Smooth muscle cell (in vitro differentiated cells): ENCODE data around the gene IFIT1. TPM values are rescaled to one million over a fixed set of nuclear protein-coding genes. Genes with fewer than 3 reads are reported as not detected.
"Not testable (repeated sequence)": the region's sequence is repeated elsewhere in the genome, so short reads cannot be mapped to it uniquely, and the experiment has no call there.

Experiments
- DNase-seq: peaks from one replicate; lab custom pipeline; 2025; ENCODE audit not compliant: unreplicated experiment; lab: John Stamatoyannopoulos, UW
- H2AFZ ChIP-seq: fragments of 200-600 bp; sonication (generic); 2 replicates; pipeline ENCODE4 v1.6.0; 2016; ENCODE audit warnings: antibody characterized with exemption, low read depth, mild to moderate bottlenecking
- H3F3A ChIP-seq: fragments of 200-600 bp; sonication (generic); 2 replicates; pipeline ENCODE4 v1.6.0; 2017; ENCODE audit warnings: antibody characterized with exemption, low read depth
- H3K27ac ChIP-seq: fragments of 200-600 bp; sonication (generic); 2 replicates; pipeline ENCODE4 v1.5.1; 2016; ENCODE audit warnings: low read depth, mild to moderate bottlenecking
- H3K27me3 ChIP-seq: fragments of 200-600 bp; sonication (generic); 2 replicates; pipeline ENCODE4 v1.6.1; 2016; ENCODE audit warnings: low read depth, mild to moderate bottlenecking
- H3K36me3 ChIP-seq: fragments of 200-600 bp; sonication (generic); 2 replicates; pipeline ENCODE4 v1.5.1; 2016; ENCODE audit warnings: low read depth
- H3K4me1 ChIP-seq: fragments of 200-600 bp; sonication (generic); 2 replicates; pipeline ENCODE4 v1.5.1; 2016; ENCODE audit warnings: low read depth
- H3K4me2 ChIP-seq: fragments of 200-600 bp; sonication (generic); 2 replicates; pipeline ENCODE4 v1.6.0; 2016; ENCODE audit warnings: mild to moderate bottlenecking
- H3K4me3 ChIP-seq: fragments of 200-600 bp; sonication (generic); 2 replicates; pipeline ENCODE4 v1.5.1; 2016; ENCODE audit warnings: mild to moderate bottlenecking
- H3K79me2 ChIP-seq: fragments of 200-600 bp; sonication (generic); 2 replicates; pipeline ENCODE4 v1.6.0; 2016; ENCODE audit warnings: low read depth, mild to moderate bottlenecking
- H3K9ac ChIP-seq: fragments of 200-600 bp; sonication (generic); 2 replicates; pipeline ENCODE4 v1.6.0; 2016; ENCODE audit warnings: low read depth
- H3K9me3 ChIP-seq: fragments of 200-600 bp; sonication (generic); replicated peaks from 2 replicates; pipeline ENCODE4 v1.5.1; 2016; ENCODE audit warnings: low read depth
- H4K20me1 ChIP-seq: fragments of 200-600 bp; sonication (generic); 2 replicates; pipeline ENCODE4 v1.6.0; 2016; ENCODE audit warnings: low read depth
- CTCF ChIP-seq: fragments of 200-600 bp; sonication (generic); IDR thresholded peaks from 2 replicates; pipeline ENCODE4 v1.5.1; 2017; ENCODE audit warnings: borderline replicate concordance, mild to moderate bottlenecking, antibody characterized with exemption; ENCODE audit not compliant: insufficient read depth, poor library complexity, severe bottlenecking
- WGBS: methylation state at CpG from one replicate; pipeline ENCODE4 v1.1.7; 2016; ENCODE audit warnings: low lambda C conversion rate; 5-methylcytosine and 5-hydroxymethylcytosine counted together
- polyA plus RNA-seq: library from polyadenylated mRNA; unstranded; fragments of >200 nt; fragmentation: Nextera tagmentation; extraction: Ambion mirVana; gene quantifications from 2 replicates; pipeline ENCODE4 v1.2.1, GENCODE V29; 2016
- total RNA-seq: library from RNA; depleted of rRNA; stranded (reverse); fragments of >200 nt; gene quantifications from 2 replicates; pipeline ENCODE4 v1.2.3, GENCODE V29; 2014

The IFIT1 gene
- total and polyA plus RNA-seq, 2 experiments from 2014 or later = 1.2 to 1.8 TPM

GRCh38 chr10:89348481-89348880 is 43.9 kb upstream of the IFIT1 start:
- Histone ChIP-seq H3K27me3 (no peaks in the 10 kb centered on the region), H3K36me3 (no peaks in the 10 kb centered on the region), H4K20me1 (no peaks in the 10 kb centered on the region), H3K4me3 (no peak overlapping the region), H3K27ac (peak overlapping the region; percentile 99), H3K9ac (no peak overlapping the region), H2AFZ (no peak overlapping the region), H3K79me2 (no peaks in the 10 kb centered on the region), H3K4me1 (peaks cover 52% of the 10 kb centered on the region), H3F3A (peaks cover 21% of the 10 kb centered on the region), H3K4me2 (peak overlapping the region; percentile 32), H3K9me3 (no peaks in the 10 kb centered on the region)
- no peak for TF ChIP-seq CTCF
- no peak for DNase-seq
- WGBS = 53% methylated on average over 5 of the region's 5 CpGs

- no peaks in the 10 kb centered on the region for H3K27me3 ChIP-seq
- H3K4me2 ChIP-seq = peak overlapping the region; percentile 7
- H3K9me3 ChIP-seq = no peaks in the 10 kb centered on the region
- WGBS = 15% methylated on average over 2 of the region's 2 CpGs
- no peak overlapping the region for H3K4me3 ChIP-seq
- no peak overlapping the region for H2AFZ ChIP-seq
- no peaks in the 10 kb centered on the region for H3K36me3 ChIP-seq
- H3K9ac ChIP-seq = no peak overlapping the region
- no peaks in the 10 kb centered on the region for H3K79me2 ChIP-seq
- no peaks in the 10 kb centered on the region for H4K20me1 ChIP-seq
- H3K27ac ChIP-seq = peak overlapping the region; percentile 99
- no peak for DNase-seq
- TF ChIP-seq CTCF = no peak
- H3K4me1 ChIP-seq = peaks cover 52% of the 10 kb centered on the region
- peaks cover 23% of the 10 kb centered on the region for H3F3A ChIP-seq
Measured at GRCh38 chr10:89348975-89349374, 43.4 kb upstream of the IFIT1 start.

GRCh38 chr10:89350631-89351315 is 41.6 kb upstream of the IFIT1 start:
- H3K4me3 ChIP-seq, H3K36me3 ChIP-seq: not testable (repeated sequence)
- H3K9ac ChIP-seq = peak overlapping the region; percentile 89

GRCh38 chr10:89351412-89351779 is 41.0 kb upstream of the IFIT1 start:
- DNase-seq = no peak
- H3K4me1 ChIP-seq = peaks cover 45% of the 10 kb centered on the region
- H3K27ac ChIP-seq = peak overlapping the region; percentile 99
- no peak for TF ChIP-seq CTCF
- no peaks in the 10 kb centered on the region for H3K9me3 ChIP-seq
- no peaks in the 10 kb centered on the region for H4K20me1 ChIP-seq
- H3K27me3 ChIP-seq = no peaks in the 10 kb centered on the region
- H3F3A ChIP-seq = peaks cover 23% of the 10 kb centered on the region
- no peaks in the 10 kb centered on the region for H3K79me2 ChIP-seq
- H3K36me3 ChIP-seq = no peaks in the 10 kb centered on the region
- H2AFZ ChIP-seq = peak overlapping the region; percentile 84
- 38% methylated on average over 1 of the region's 1 CpG for WGBS
- H3K4me2 ChIP-seq = peak overlapping the region; percentile 81
- H3K4me3 ChIP-seq = peak overlapping the region; percentile 32
- H3K9ac ChIP-seq = peak overlapping the region; percentile 89

More at GRCh38 chr10:89350631-89351315, 41.6 kb upstream of the IFIT1 start:
- not testable (repeated sequence) for H4K20me1 ChIP-seq, H3K79me2 ChIP-seq, H3K27me3 ChIP-seq, H3K9me3 ChIP-seq, H2AFZ ChIP-seq, DNase-seq
- WGBS = 22% methylated on average over 7 of the region's 7 CpGs
- Histone ChIP-seq H3K27ac (peak overlapping the region; percentile 99), H3F3A (peaks cover 23% of the 10 kb centered on the region), H3K4me2 (peak overlapping the region; percentile 81), H3K4me1 (peaks cover 52% of the 10 kb centered on the region)
